NT2/D1 (cell line): ENCODE measurements around the gene CALD1.

ENCODE experiments used
- SUZ12 ChIP-seq: IDR thresholded peaks from 2 replicates; pipeline ENCODE4 v1.6.1; 2011; ENCODE audit not compliant: insufficient read length, insufficient read depth; ENCODE audit errors: extremely low read depth
- ZNF274 ChIP-seq: IDR thresholded peaks from 2 replicates; pipeline ENCODE4 v1.6.1; 2011; ENCODE audit warnings: mild to moderate bottlenecking, low read depth, low read length

GRCh38 chr7:134782121-134782623 lies 2.7 kb downstream of the CALD1 start:
- TF ChIP-seq ZNF274 (no peak), SUZ12 (no peak)
